HepG2 (cell line): ENCODE data around the gene MB. TPM values are rescaled to one million over a fixed set of nuclear protein-coding genes. Genes with fewer than 3 reads are reported as not detected.

Experiments used
- ASH2L ChIP-seq: fragments of 300-600, 200-600 bp; sonication (generic); IDR thresholded peaks from 2 replicates; pipeline ENCODE4 v1.7.0; 2017; ENCODE audit warnings: low read depth, mild to moderate bottlenecking, moderate library complexity, mixed read lengths, low read length; ENCODE audit not compliant: insufficient read length
- BCL6 ChIP-seq: IDR thresholded peaks from 2 replicates; pipeline ENCODE4 v1.6.1; 2016; ENCODE audit warnings: missing genetic modification reagents, missing compliant biosample characterization
- EP300 ChIP-seq, 3 experiments: sonication (generic) in 1 of 3; formaldehyde crosslinking in 1 of 3; IDR thresholded peaks; 2 replicates each; pipeline versions ENCODE4 v1.5.1 to v1.6.1; 2011 to 2020; ENCODE audit warnings: low read depth in 2 of 3, low read length in 2 of 3, borderline replicate concordance in 1 of 3, improper control_type of control experiment in 1 of 3, mild to moderate bottlenecking in 1 of 3, missing genetic modification reagents in 1 of 3, moderate library complexity in 1 of 3
- HNF4A ChIP-seq: sonication (generic); formaldehyde crosslinking; IDR thresholded peaks from 2 replicates; pipeline ENCODE4 v1.4.0; 2020; ENCODE audit warnings: missing genetic modification reagents
- KIAA2018 ChIP-seq: sonication (generic); formaldehyde crosslinking; IDR thresholded peaks from 2 replicates; pipeline ENCODE4 v1.5.0; 2020; ENCODE audit warnings: mild to moderate bottlenecking, missing genetic modification reagents, borderline replicate concordance
- MIER3 ChIP-seq: IDR thresholded peaks from 2 replicates; pipeline ENCODE4 v1.6.1; 2016; ENCODE audit warnings: missing compliant biosample characterization, borderline replicate concordance
- NCOR1 ChIP-seq: fragments of 200-600 bp; sonication (generic); IDR thresholded peaks from 2 replicates; pipeline ENCODE4 v1.7.0; 2017; ENCODE audit warnings: antibody characterized with exemption, low read length, borderline replicate concordance
- RAD21 ChIP-seq: fragments of 450-650 bp; formaldehyde crosslinking; IDR thresholded peaks from 2 replicates; pipeline ENCODE4 v1.5.0; 2020; ENCODE audit warnings: mild to moderate bottlenecking
- RXRA ChIP-seq: sonication (generic); formaldehyde crosslinking; IDR thresholded peaks from 2 replicates; pipeline ENCODE4 v1.5.1; 2020; ENCODE audit warnings: missing genetic modification reagents
- SKI ChIP-seq: fragments of 450-650 bp; IDR thresholded peaks from one replicate; pipeline ENCODE4 v1.6.1; 2018; ENCODE audit warnings: mild to moderate bottlenecking; ENCODE audit not compliant: partially characterized antibody
- YY1 ChIP-seq: IDR thresholded peaks from 2 replicates; pipeline ENCODE4 v1.6.1; 2011; ENCODE audit warnings: low read length, low read depth, moderate library complexity, mild to moderate bottlenecking; ENCODE audit not compliant: insufficient read depth, insufficient replicate concordance
- ZNF281 ChIP-seq: sonication (generic); formaldehyde crosslinking; IDR thresholded peaks from 2 replicates; pipeline ENCODE4 v1.4.0; 2020; ENCODE audit warnings: missing genetic modification reagents, borderline replicate concordance
- polyA plus RNA-seq, 8 experiments: library from polyadenylated mRNA; depleted of rRNA in 3 of 8; stranded (reverse) in 7 of 8; unstranded in 1 of 8; fragments of >200 nt; fragmentation: Illumina TruSeq in 4 of 8; extraction: Trizol in 4 of 8; gene quantifications; 2 replicates each; pipeline versions ENCODE4 v1.2.1 to v1.2.3, GENCODE V29; 2011 to 2016; ENCODE audit warnings: low read depth in 4 of 8, missing spikeins in 1 of 8, mixed read lengths in 1 of 8; ENCODE audit not compliant: insufficient read depth in 1 of 8
- total RNA-seq, 5 experiments: library from RNA; depleted of rRNA; stranded (reverse); fragments of >200 nt; fragmentation: Illumina TruSeq; extraction: Trizol; gene quantifications; 2 replicates each; pipeline ENCODE4 v1.2.3, GENCODE V29; 2016; ENCODE audit warnings: low read depth in 1 of 5

MB gene
- total and polyA plus RNA-seq, 2 of the 13 experiments (the other 11 are each of a cell fraction or from before 2014, with no cell fraction given): 0.07 TPM; not detected in 1

- TF ChIP-seq KIAA2018 (CRISPR knock-in tag) (no peak), ASH2L (no peak), MIER3 (CRISPR knock-in tag) (peak; percentile 45; the same call in 1 of the 2 replicates), BCL6 (CRISPR knock-in tag) (peak; percentile 51; the same call in 1 of the 2 replicates), EP300 (IDR thresholded peaks at IDR 0.05; ENCODE audit: low read depth in 2 of 2, low read length in 2 of 2) (0 out of 4 replicates have a peak, but pooled peaks of 1 of the 2 experiments have one; percentile 5), EP300 (CRISPR knock-in tag; IDR thresholded peaks at IDR 0.05; ENCODE audit: borderline replicate concordance) (no peak), SKI (peak; percentile 95), RAD21 (CRISPR knock-in tag) (peak; percentile 72; the same call in 1 of the 2 replicates), HNF4A (CRISPR knock-in tag) (peak; percentile 6; the same call in 1 of the 2 replicates), ZNF281 (CRISPR knock-in tag) (peak; percentile 22; the same call in 1 of the 2 replicates), YY1 (peak; percentile 27), NCOR1 (peak; percentile 32; the same call in 1 of the 2 replicates), RXRA (CRISPR knock-in tag) (peak; percentile 61; the same call in 1 of the 2 replicates)
Measured at GRCh38 chr22:35631597-35631996, 14.5 kb upstream of the MB start (continued).
